Measurements from ENCODE around the gene HECTD4.

The HECTD4 gene

GRCh38 chr12:112208301-112208910, 173.8 kb downstream of the HECTD4 start:
- DNase-seq (ENCODE audit: low read depth in 2 of 2): no peak

GRCh38 chr12:112207397-112207924, 174.8 kb downstream of the HECTD4 start:
- DNase-seq (ENCODE audit: low read depth in 2 of 2): no peak

- no peak for DNase-seq (ENCODE audit: low read depth in 2 of 2)
These were observed 175.3 kb downstream of the HECTD4 start for GRCh38 chr12:112206944-112207343.

GRCh38 chr12:112199136-112199535, 183.1 kb downstream of the HECTD4 start:
- no peak for DNase-seq (ENCODE audit: low read depth in 2 of 2)

GRCh38 chr12:112198120-112198733, 184.0 kb downstream of the HECTD4 start:
- peak in 1 of 2 donors; percentile 13 for DNase-seq (ENCODE audit: low read depth in 2 of 2)

GRCh38 chr12:112196196-112196875, 185.9 kb downstream of the HECTD4 start:
- no peak for DNase-seq (ENCODE audit: low read depth in 2 of 2)

- no peak for DNase-seq (ENCODE audit: low read depth in 2 of 2)
These were observed 187.5 kb downstream of the HECTD4 start for GRCh38 chr12:112194601-112195247.

GRCh38 chr12:112192475-112192874, 189.8 kb downstream of the HECTD4 start:
- no peak for DNase-seq (ENCODE audit: low read depth in 2 of 2)

- no peak for DNase-seq (ENCODE audit: low read depth in 2 of 2)
These were observed 190.3 kb downstream of the HECTD4 start for GRCh38 chr12:112191840-112192321.

- DNase-seq (ENCODE audit: low read depth in 2 of 2): no peak
These were observed 191.0 kb downstream of the HECTD4 start for GRCh38 chr12:112191201-112191600.

- no peak for DNase-seq (ENCODE audit: low read depth in 2 of 2)
These were observed 191.8 kb downstream of the HECTD4 start for GRCh38 chr12:112190231-112191025.

- DNase-seq (ENCODE audit: low read depth in 2 of 2): no peak
These were observed 194.0 kb downstream of the HECTD4 start for GRCh38 chr12:112188130-112188830.

- DNase-seq (ENCODE audit: low read depth in 2 of 2): no peak
These were observed 196.9 kb downstream of the HECTD4 start for GRCh38 chr12:112185093-112185923.

- no peak for DNase-seq (ENCODE audit: low read depth in 2 of 2)
These were observed 198.0 kb downstream of the HECTD4 start for GRCh38 chr12:112184056-112184887.

GRCh38 chr12:112183141-112184021, 198.8 kb downstream of the HECTD4 start:
- no peak for DNase-seq (ENCODE audit: low read depth in 2 of 2)

- DNase-seq (ENCODE audit: low read depth in 2 of 2): no peak
These were observed 199.7 kb downstream of the HECTD4 start for GRCh38 chr12:112182499-112182898.

- no peak for DNase-seq (ENCODE audit: low read depth in 2 of 2)
These were observed 201.8 kb downstream of the HECTD4 start for GRCh38 chr12:112180422-112180821.

- DNase-seq (ENCODE audit: low read depth in 2 of 2): no peak
These were observed 202.3 kb downstream of the HECTD4 start for GRCh38 chr12:112179916-112180315.

Measured in stimulated activated CD8-positive, alpha-beta memory T cell treated with anti-CD3 and anti-CD28 coated beads, Interleukin-15, amount 100 ng/mL, for 4 hours (primary cell).